Midbrain (tissue), 1 donor: Measurements from ENCODE around the gene ZIC1.

Experiments used
- DNase-seq: peaks from one replicate; lab custom pipeline; 2025; lab: John Stamatoyannopoulos, UW

Gene ZIC1

DNA sequence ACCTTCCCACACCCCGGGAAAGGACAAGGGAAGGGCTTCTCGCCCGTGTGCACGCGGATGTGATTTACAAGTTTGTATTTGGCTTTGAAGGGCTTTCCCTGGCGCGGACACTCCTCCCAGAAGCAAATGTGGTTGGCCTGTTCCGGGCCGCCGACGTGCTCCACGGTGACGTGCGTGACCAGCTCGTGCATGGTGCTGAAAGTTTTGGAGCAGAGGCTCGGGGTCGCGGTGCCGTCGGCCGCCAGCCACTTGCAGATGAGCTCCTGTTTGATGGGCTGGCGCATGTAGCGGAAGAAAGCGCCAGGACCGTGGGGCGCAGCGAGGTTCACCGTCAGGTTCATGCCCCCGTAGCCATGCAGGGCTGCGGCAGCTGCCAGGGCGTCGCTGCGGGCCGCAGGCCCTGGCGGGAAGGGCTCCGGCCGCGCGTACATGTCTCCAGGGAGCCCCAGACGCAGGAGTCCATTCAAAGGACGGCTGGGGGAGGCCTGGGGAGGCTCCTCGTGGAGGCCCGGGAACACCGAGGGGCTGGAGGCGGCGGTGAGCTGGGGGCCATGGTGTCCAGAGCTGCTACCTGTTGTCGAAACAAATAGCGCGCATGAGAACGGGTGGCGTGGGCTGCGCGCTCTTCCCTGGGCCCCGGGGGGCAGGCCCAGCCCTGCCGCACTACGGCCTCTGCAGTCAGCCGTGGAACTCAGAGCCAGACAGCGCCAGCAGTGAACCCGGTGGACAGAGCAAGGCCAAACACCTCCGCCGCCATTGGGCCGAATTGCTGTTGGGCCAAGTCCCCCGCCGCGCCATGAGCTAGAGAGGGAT lies 13.1 kb upstream of the ZIC1 start:
- no peak for DNase-seq

DNA sequence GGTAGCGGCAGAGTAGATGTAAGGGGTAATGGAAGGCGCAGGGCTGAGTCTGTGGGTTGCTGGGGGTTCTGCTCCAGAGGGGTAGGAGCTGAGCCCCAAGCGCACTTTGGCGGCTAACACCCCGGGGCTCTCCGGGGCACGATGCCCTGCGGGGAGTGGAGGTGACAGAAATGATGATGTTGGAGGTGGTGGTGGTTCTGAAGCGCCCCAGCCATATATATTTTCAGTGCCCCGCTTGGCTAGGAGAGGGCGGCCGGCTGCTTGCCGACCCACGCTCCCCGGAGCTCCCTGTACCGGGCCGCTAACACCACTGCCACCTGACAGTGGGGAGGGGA lies 12.5 kb upstream of the ZIC1 start:
- DNase-seq = no peak

DNA sequence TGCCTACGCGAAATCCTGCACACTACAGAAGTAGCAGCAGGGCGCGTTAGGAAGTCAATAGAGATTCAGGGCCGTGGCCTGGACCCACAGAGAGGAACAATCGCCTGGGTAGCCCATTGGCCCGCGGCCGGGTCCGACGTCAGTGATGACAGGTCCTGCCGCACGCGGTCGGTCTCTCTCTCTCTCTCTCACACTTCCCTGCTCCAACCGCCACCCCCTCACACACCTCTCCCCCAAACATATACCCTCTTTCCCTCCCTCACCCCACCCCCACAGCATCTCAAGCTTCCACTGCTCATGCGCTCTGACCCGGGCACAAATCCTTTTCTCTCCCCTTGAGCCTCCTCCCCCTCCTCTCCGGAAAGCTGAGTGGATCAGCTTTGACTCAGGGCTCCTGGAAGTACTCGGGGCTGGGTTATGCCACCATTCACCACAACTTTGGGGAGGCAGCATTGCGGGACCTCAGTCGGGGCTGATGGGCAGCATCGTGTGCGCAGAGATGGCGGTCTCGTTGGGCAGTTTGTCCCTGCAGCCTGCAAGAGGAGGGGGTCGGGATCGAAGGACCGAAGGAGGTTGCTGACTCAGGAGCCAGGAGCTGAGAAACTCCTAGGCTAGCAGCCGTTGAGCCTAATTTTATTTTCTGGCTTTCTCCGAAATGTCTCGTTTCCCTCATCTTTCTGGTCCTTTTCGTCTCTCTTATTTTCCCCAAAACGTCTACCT lies 11.8 kb upstream of the ZIC1 start:
- DNase-seq = peak; percentile 37

DNA sequence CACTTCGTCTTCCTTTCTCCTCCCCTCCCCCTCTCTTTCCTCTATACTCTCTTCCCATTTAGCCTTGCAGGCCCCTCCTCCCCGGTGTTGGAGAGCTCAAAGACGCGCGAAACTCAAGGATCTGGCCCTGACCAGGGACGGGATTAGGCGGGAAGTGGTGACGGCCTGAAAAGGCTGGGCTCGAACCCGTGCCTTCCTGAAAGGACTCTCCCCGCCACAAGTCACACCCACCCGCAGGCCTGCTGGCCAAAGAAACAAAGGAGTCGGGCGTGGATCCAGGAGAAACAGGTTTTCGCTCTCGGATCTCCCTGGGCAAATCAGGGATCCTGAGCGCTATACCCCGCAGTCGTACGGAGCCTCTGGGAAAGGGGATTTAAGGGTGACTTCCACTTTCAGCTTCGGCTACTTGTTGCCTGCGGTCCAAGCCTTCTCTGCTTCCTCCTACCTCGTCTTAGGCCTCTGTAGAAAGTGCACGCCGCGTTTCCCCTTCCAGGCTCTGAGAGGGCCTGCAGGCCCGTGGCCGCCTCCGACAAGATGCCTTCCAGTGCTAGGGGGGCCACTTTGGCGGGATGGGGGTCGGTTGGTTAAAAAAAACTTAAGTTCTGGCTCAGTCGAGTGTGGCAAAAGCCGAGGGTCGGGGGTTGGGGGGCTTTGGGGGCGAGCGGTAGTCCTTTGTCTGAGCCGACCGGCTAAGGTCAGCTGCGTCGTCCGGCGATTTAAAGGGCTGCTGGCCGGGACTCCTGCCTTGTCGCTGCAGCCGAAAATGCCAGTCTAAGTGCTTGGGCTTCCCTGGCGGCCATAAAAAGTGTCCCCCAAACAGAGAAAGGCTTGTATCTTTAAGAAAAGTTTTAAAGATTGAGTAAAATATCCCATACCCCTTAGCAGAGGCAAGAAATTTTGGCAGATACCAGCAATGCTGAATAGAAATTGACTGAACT lies 11.0 kb upstream of the ZIC1 start:
- DNase-seq = no peak

DNA sequence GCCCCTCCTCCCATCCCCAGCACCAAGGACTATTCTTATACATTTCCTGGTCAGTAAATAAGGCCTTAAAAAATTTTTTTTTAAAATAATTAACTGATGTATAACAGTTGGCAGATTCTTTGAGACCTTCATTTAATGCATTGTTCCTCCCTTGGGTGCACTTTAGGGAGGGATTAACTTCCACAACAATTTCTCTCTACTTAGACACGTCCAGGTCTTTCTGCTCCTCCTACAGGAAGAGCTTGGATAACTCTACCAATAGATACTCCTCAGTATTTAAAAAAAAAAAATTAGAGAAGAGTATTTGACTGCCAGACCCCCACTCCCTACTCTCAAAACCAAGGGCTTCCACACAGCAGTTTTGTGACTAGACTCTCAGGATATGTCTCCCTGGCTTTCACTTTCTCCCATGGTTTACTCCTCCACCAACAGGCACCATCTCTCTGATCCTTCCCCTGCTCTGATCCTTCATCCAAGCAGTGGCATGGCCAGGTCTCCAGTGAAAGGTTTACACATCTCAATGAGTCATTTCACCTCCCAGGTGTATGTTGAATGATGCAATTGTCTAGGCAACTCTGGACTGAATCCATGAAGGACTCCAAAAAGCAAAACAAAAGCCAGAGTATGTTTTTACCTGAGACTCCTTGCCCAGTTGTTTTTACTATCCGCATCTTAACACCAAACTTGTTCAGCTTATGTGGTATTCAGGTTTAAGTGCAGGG lies 10.2 kb upstream of the ZIC1 start:
- no peak for DNase-seq

DNA sequence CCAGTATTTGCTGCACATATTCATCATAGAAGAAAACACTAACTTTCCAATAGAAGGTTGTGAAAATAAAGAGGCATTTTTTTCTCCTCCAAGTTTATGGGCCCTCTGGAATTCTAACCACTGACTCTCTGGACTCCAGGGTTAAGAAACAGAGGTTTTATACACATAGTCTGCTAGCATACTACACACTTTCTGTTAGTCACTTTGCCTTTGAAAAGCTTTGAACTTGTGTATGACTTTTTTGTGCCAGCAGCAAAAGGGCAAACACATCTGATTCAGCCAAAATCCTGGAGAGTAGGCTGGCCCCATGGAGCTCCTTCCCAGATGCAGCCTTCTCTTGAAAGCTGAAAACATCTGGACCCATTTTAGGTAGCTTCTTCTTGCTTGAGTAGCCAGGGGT lies 9.1 kb upstream of the ZIC1 start:
- no peak for DNase-seq

DNA sequence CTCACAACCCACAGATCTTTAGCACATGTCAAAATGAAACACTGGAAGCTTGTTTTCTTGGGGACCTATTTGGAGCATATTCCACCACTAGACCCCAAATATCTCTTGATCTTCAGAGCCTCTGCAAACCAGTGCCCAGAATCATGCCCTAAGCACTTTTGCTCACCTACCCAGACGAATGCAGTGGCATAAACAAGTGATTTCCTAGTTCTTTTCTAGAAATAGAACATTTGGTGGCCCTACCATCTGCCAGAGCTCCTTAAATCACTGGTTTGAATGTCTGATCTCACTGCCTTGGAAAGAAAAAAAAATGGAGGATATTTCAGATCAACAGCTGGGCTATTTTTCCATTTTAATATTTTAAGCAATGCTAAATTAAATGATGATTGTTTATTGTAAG lies 8.2 kb upstream of the ZIC1 start:
- no peak for DNase-seq

DNA sequence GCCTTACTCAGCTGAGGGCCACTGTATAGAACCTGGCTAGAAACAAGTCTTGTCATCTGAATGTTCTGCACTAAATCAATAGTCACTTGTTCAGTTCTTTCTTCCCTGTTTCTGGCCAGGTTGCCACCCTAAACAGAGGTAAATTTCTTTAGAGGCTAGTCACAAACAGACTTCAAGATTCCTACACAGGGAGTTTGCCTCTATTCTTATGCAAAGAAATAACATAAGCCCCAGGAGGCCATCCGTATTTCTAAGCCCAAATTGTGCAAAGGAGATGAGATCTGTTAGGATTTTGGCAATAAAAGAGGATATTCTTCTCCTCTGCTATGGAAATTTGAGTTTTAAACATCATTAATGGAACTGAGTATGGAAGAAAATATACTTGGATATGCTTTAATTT lies 7.7 kb upstream of the ZIC1 start:
- no peak for DNase-seq

DNA sequence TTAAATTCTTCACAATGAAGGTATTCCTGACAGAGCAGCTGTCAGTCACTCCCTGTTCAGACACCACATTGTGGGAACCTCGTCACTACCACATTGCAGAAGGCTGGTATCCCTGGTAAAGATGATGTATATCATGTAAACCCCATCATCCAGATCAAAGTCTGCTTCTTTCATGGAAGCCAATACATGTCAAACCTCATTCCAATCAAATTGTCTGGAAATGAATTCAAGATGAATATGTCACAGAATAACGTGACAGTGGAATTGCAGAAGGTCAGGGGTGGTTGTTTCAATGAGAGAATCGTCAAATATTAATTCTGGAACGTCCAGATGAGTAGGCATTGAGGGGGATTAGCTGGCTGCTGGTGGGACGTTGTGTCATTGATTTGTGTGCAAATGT lies 7.0 kb upstream of the ZIC1 start:
- no peak for DNase-seq

DNA sequence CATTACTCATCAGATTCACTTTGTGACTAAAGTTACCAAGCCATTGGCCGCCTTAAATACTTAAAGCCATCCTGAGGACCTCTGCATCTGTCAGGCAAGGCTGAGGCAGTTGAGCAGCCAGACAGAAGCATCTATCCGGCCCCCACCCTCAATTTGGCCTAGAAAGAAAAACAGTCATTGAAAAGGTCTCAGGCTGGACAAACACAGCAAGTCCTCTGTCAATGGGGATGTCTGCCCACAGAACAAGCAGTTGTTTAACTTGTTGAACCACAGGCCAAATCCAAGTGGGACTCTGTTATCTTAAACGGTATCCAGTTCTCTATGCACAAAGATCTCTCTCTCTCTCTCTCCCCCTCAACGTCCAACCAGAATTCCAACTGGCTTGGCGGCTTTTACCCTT lies 5.7 kb upstream of the ZIC1 start:
- no peak for DNase-seq

DNA sequence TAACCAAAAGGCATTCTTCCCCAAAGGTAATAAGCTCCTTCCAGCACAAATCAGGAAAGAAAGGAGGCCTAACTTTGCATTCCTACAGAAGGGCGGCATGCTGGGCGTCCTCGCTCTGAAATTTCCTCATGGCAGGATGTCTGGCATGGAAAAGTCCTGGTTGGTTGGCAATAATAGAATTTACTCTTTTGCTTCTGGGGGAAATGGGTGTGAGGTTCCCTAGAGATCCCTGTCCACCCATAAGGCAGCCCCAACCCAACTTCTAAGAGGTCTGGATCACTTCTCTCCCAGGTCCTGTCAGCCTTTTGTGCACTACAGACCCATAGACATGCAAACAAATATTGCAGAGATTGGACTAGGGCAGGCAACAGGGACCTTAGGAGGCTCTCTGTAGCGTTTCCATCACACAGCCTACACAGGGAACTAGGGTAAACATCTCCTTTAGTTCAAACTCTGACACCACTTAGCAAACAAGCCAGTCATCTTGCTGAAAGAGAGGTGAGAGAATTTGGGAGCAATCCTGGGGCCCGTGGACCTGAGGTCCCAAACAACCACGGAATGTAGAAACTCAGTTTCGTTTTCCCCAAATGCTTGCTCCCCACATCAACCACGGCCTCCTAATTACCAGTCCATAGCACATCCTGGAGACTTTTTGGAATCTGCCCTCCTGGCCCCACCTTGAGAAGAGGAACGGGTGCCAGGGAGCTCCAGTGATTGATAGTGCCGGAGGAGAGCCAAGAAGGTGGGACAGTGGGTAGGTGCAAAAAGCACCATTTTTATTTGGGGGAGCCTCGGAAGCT lies 5.0 kb upstream of the ZIC1 start:
- no peak for DNase-seq

DNA sequence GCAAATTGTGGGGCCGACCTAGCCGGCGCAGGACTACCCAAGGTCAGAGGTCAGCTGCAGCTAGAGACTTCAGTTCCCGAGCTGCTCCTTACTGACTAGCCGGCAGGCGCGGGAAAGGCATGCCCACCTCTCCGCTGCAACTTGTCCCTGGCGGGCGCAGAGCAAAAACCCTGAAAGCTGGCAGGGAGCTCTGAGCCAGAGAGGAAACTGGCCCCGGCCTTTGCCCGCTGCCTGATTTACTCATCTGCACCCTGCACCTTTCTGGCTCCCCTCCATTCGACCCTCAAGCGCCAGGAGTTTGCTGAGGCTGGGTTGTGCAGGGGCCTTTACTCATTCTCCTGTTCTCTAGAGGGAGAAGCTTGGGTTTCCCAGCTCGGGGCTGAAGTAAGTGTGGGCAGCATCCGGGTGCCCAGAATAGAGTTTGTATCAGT lies 4.3 kb upstream of the ZIC1 start:
- DNase-seq = no peak

DNA sequence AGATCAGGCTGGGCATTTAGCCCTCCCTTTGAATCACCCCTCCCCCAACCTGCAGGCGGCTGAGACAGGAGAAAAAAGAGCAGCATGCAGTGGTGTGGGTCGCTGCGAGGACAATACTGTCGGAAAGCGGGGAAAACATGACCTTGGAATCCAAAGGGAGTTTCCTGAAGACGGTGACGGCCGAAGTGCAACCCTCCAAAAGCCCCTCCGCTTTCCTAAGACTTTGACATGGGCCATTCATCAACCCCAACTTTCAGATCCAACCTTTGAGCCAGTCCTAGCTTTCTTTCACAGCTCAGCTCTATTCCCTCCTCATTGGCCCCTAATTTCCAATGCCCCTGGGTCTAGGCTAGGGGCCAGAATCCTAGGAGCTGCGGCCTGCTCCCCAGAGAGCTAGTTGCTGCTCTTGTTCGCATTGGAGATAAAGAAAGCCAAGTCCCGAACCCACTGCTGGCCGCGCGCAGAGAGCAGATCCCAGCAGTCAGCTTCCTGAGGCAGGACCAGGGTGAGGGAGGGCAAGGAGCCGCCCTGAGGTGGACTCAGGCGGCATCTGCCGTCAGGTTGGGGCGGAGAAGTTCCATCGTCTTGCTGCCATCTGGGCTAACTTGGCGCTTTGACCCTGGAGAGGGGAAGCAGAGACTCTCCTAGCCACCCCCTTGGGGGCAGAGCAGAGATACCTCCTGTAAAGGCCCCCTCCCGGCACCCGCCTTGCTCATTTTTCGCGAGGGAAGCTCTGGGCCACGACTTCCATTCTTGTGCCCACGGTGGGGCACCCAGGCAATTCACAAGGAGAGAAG lies 3.7 kb upstream of the ZIC1 start:
- no peak for DNase-seq

DNA sequence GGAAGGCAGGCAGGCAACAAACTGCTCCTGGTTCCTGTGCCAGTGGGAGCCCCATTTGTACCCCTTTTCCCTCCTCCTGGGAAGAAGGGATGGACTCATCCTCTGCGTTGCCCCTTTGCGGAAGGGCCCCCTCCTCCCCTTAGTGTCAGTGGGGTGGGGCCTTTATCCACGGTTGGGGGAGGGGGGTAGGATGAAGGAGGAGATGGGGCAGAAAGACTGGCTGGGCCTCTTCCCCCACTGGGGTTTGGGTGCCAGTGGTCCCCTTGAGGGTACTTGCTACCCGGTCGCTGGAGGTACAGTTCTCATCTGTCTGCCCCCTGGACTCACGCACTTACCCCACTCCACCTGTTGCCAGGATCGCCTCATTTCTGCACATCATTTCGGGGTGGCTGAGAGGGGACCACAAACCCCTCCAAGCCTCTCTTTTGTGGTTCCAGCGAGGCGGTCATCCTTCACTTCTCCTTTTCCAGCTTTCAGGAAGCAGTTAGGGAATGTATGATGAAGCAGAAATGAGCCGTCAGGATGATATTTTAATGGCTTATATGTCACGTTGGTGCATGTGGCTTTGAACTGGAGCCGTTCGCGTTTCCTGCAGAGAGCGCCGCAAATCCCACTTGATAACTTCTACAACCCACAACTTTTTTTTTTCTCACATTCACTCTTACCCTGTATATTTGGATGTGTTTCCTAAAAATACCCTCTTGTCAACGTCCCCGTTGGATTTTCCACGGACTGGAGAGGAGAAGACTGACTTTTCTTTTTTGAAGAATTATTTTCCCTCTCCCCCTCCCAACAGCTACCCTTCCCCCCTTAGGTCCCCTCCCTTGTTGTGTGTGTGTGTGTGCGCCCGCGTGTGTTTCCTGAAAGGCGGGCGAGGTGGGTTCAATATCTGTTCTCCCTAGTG lies 2.9 kb upstream of the ZIC1 start, which contains the start of gene ZIC4:
Gene ZIC4 (minus strand): TSS at position 516 of the 904 bp plus-strand sequence. CDS start 3,746 bp downstream, outside the sequence.
- no peak for DNase-seq

DNA sequence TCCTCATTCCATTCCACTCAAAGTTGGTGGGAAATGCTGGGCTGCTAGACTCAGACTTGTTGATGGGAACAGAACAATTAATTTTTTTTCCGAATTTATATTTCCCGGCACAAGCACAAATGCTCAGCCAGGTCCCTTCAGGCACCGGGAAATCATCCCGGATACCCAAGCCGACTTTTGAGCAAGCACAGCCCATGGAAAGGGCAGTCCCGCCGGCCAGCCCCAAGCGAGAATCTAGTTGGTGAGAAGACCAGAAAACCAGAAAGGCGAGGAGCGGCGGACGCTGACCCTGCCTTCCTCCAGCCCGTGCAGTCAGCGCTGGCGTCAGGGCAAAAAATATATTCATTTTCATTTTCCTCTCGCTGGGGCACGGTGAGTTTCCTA lies 2.1 kb upstream of the ZIC1 start:
- DNase-seq = no peak

DNA sequence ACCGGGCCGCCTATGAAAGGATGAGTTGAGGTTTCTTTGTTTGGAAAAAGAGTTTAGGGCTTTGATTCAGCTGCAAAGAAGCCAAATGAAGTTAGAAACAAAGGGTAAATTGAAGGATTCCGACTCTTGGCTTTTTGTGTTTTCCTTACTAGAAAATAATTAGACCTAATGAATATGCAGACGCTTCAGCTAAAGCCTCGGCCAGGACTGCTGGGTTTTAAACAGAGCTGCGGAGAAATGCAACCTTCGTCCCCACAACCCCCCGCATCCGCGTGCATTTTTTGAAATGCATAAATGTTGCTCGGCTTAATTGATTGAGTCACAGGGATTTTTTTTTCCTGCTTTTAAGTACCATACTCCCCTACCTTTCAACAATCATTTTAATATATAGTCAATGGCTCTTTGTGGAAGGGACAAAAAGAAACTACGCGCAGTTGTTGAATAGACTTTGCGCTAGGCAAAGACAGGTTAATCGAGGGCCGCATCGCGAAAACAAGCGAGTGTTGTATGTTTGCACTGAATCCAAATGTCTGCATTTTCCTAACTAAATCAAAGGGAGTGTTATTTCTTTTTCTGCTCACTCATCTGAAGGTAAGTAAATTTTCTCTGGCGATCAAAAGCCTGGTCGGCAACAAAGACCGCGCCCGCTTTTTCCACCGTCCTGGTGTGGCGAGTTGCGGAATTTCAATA lies 1.5 kb upstream of the ZIC1 start:
- DNase-seq = no peak

DNA sequence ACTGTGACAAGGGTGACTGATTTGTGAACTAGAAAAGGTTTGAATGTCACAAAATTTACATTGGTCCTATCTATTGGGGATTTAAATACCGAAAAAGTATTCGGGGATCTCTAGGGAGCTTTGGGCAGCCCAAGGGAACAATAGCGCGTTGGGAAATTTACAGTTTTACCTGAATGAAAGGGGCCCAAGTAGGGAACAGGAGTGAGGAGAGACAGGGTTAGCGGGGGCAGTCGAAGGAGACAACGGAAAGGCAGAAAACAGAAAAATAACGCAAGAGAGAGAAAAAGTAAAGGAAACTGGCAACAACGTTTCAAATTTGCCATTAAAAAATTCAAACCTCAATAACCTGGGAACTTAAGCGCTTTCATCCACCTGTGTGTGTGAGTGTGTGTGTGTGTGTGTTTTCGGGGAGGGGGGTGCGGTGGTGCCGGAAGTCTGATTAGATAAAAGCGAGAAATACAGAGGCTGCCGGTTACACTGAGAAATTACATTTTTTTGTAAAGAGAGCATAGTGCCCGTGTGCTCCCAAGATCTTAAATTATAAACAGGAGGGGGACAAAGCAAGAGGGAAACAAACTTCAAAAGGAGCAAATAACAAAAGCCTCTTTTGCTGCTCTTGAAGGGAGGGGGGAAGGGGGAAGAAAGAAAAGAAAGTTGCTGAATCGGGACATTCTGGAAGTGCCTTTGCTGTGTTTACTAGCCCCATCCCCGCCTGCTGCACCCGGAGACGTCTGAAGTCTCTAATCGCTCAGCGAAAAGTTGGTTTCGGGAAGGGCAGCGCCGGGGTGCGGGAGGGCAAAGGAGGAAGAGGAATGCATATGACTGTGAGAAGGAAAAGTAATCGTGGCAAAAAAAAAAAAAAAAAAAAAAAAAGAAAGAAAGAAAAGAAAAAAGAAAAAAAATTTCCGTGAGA lies 721 bp upstream of the ZIC1 start:
- no peak for DNase-seq
